ENCODE measurements around the gene SEMA6C. TPM values are rescaled to one million over a fixed set of nuclear protein-coding genes. Genes with fewer than 3 reads are reported as not detected.

Gene SEMA6C
- total RNA-seq, 1 experiment from 2014 or later: 8.2 TPM

GRCh38 chr1:151165738-151166504 lies 19.5 kb upstream of the SEMA6C start, which contains the start of the genes LYSMD1 and SCNM1 (continued):
- TF ChIP-seq ZBTB33 (IDR thresholded peaks at IDR 0.05; ENCODE audit: extremely low read depth, insufficient replicate concordance, low read length): peak; percentile 89

GRCh38 chr1:151165281-151165737 lies 18.9 kb upstream of the SEMA6C start:
- peak overlapping the region; percentile 50 for H3K27ac ChIP-seq (ENCODE audit: low read depth, low read length)
- H3K4me3 ChIP-seq (replicated peaks in 1 of 2; ENCODE audit: low read depth in 1 of 2, low read length in 2 of 2): peak overlapping the region; percentile 83 to 88
- ChIA-PET CTCF (no interaction called here), RAD21 (ENCODE audit: low non-redundant PET in 1 of 2, low total read pairs in 2 of 2, uncharacterized antibody in 2 of 2, unreplicated experiment in 2 of 2) (no interaction called here), POLR2A (no interaction called here)
- H4K20me1 ChIP-seq (ENCODE audit: insufficient read depth): no peaks in the 10 kb centered on the region
- peak; percentile 37 for ATAC-seq
- DNase-seq (ENCODE audit: low read depth, low spot score): no peak
- H3K27me3 ChIP-seq (ENCODE audit: insufficient read depth, low read length): no peaks in the 10 kb centered on the region
- peak overlapping the region; percentile 84 for H3K9ac ChIP-seq (ENCODE audit: low read length)
- intact Hi-C loops (cut with micrococcal nuclease): no loop called here
- peaks cover 7 to 12% of the 10 kb centered on the region in 2 experiments; a peak in 3 of 4 replicates for H3K36me3 ChIP-seq (ENCODE audit: control insufficient read depth in 1 of 2, insufficient read depth in 2 of 2, low read length in 2 of 2)
- TF ChIP-seq JUND (IDR thresholded peaks at IDR 0.05): no peak
- TF ChIP-seq POLR2AphosphoS5 (IDR thresholded peaks at IDR 0.05; ENCODE audit: low read depth, low read length): no peak
- TF ChIP-seq MAX (IDR thresholded peaks at IDR 0.05): no peak
- no peak for TF ChIP-seq EZH2 (IDR thresholded peaks at IDR 0.05)
- no peak for TF ChIP-seq CTCF (IDR thresholded peaks at IDR 0.05 in 2 of 3, conservative IDR thresholded peaks at IDR 0.05 in 1 of 3; ENCODE audit: borderline replicate concordance in 1 of 3, insufficient read depth in 1 of 3, low read depth in 2 of 3, low read length in 2 of 3)
- no peak for TF ChIP-seq POLR2A (IDR thresholded peaks at IDR 0.05; ENCODE audit: borderline replicate concordance, extremely low read depth, insufficient read depth, insufficient read length)
- no peak for TF ChIP-seq ATF3 (IDR thresholded peaks at IDR 0.05)
- TF ChIP-seq SP1 (IDR thresholded peaks at IDR 0.05; ENCODE audit: low read depth): no peak
- H3K9me3 ChIP-seq (ENCODE audit: control insufficient read depth in 1 of 2, insufficient read depth in 1 of 2, low read depth in 1 of 2, low read length in 2 of 2): no peaks in the 10 kb centered on the region
- TSS peak; percentile 67 for BruUV-seq (replicated peaks)
- H3K4me1 ChIP-seq (ENCODE audit: control insufficient read depth in 1 of 2, insufficient read depth in 2 of 2, low read length in 2 of 2): peaks cover 11 to 19% of the 10 kb centered on the region in 2 experiments
- H3K79me2 ChIP-seq (ENCODE audit: insufficient read depth, low read length): peaks cover 24% of the 10 kb centered on the region; the same call in 1 of the 2 replicates
- no peaks in the 10 kb centered on the region for H3K9me2 ChIP-seq (ENCODE audit: insufficient read depth)
- H3K4me2 ChIP-seq (ENCODE audit: low read length): peak overlapping the region; percentile 85
- H2AFZ ChIP-seq (ENCODE audit: low read depth, low read length, poor library complexity, severe bottlenecking): peak overlapping the region; percentile 43

All from HCT116 (cell line).